Astrocyte (in vitro differentiated cells and primary cell): ENCODE data around the gene RBP5. TPM values are rescaled to one million over a fixed set of nuclear protein-coding genes. Genes with fewer than 3 reads are reported as not detected.

ENCODE experiments used
- DNase-seq: peaks from one replicate; pipeline ENCODE4 v3.0.0-alpha.2; 2010; ENCODE audit warnings: low read depth
- FAIRE-seq: peaks from 2 replicates; lab custom pipeline; 2011; peaks lifted over from hg19 to GRCh38; lab: Jason Lieb, UNC
- H2AFZ ChIP-seq: 2 replicates; pipeline ENCODE4 v1.6.0; 2012; ENCODE audit warnings: low read depth, low read length, inconsistent platforms
- H3K27ac ChIP-seq: 2 replicates; pipeline ENCODE4 v1.5.1; 2011; ENCODE audit warnings: low read depth, low read length, inconsistent platforms
- H3K27me3 ChIP-seq: 2 replicates; pipeline ENCODE4 v1.6.0; 2011; ENCODE audit warnings: low read length, inconsistent platforms; ENCODE audit not compliant: insufficient read depth
- H3K36me3 ChIP-seq: 2 replicates; pipeline ENCODE4 v1.5.1; 2011; ENCODE audit warnings: low read length, inconsistent platforms; ENCODE audit not compliant: insufficient read depth
- H3K4me1 ChIP-seq: 2 replicates; pipeline ENCODE4 v1.5.1; 2011; ENCODE audit warnings: low read length, inconsistent platforms; ENCODE audit not compliant: insufficient read depth
- H3K4me2 ChIP-seq: 2 replicates; pipeline ENCODE4 v1.6.0; 2012; ENCODE audit warnings: low read length, inconsistent platforms
- H3K4me3 ChIP-seq: 2 replicates; pipeline ENCODE4 v1.5.1; 2011; ENCODE audit warnings: low read depth, mild to moderate bottlenecking, low read length, inconsistent platforms; ENCODE audit not compliant: insufficient read depth
- H3K79me2 ChIP-seq: 2 replicates; pipeline ENCODE4 v1.6.0; 2012; ENCODE audit warnings: mild to moderate bottlenecking, low read length, inconsistent platforms; ENCODE audit not compliant: insufficient read depth
- H3K9ac ChIP-seq: 2 replicates; pipeline ENCODE4 v1.6.0; 2012; ENCODE audit warnings: mild to moderate bottlenecking, low read length, inconsistent platforms
- H3K9me3 ChIP-seq: 2 replicates; pipeline ENCODE4 v1.5.1; 2012; ENCODE audit warnings: low read depth, mild to moderate bottlenecking, low read length, inconsistent platforms; ENCODE audit not compliant: insufficient read depth
- H4K20me1 ChIP-seq: 2 replicates; pipeline ENCODE4 v1.6.0; 2012; ENCODE audit warnings: low read length, inconsistent platforms; ENCODE audit not compliant: insufficient read depth
- H3K27ac Mint-ChIP-seq: one replicate; pipeline ENCODE4 v1.8.0; 2021; ENCODE audit warnings: mild to moderate bottlenecking, mixed read lengths; ENCODE audit not compliant: unreplicated experiment
- H3K27me3 Mint-ChIP-seq: one replicate; pipeline ENCODE4 v1.8.0; 2021; ENCODE audit warnings: low read depth, mixed read lengths; ENCODE audit not compliant: unreplicated experiment
- H3K36me3 Mint-ChIP-seq: one replicate; pipeline ENCODE4 v1.8.0; 2021; ENCODE audit warnings: low read depth, mixed read lengths; ENCODE audit not compliant: unreplicated experiment
- H3K4me1 Mint-ChIP-seq: one replicate; pipeline ENCODE4 v1.8.0; 2021; ENCODE audit warnings: low read depth, mixed read lengths; ENCODE audit not compliant: unreplicated experiment
- H3K4me3 Mint-ChIP-seq: one replicate; pipeline ENCODE4 v1.8.0; 2021; ENCODE audit warnings: mild to moderate bottlenecking, moderate library complexity, mixed read lengths; ENCODE audit not compliant: unreplicated experiment
- H3K9me3 Mint-ChIP-seq: one replicate; pipeline ENCODE4 v1.8.0; 2021; ENCODE audit warnings: mild to moderate bottlenecking, mixed read lengths; ENCODE audit not compliant: unreplicated experiment
- EZH2 ChIP-seq: IDR thresholded peaks from 2 replicates; pipeline ENCODE4 v1.6.1; 2012; ENCODE audit warnings: mild to moderate bottlenecking, low read length, inconsistent platforms; ENCODE audit not compliant: insufficient read depth
- total RNA-seq: library from RNA; stranded (reverse); gene quantifications from 2 replicates; pipeline ENCODE4 v1.2.1, GENCODE V29; 2021
- TF ChIP-seq, protein P1 (sequence below): IDR thresholded peaks from 2 replicates; pipeline ENCODE4 v1.5.1; 2011; ENCODE audit warnings: low read depth, mild to moderate bottlenecking, inconsistent platforms, low read length, moderate library complexity; ENCODE audit not compliant: insufficient read depth

Gene RBP5
- total RNA-seq, 1 donor from 2014 or later = not detected

DNA sequence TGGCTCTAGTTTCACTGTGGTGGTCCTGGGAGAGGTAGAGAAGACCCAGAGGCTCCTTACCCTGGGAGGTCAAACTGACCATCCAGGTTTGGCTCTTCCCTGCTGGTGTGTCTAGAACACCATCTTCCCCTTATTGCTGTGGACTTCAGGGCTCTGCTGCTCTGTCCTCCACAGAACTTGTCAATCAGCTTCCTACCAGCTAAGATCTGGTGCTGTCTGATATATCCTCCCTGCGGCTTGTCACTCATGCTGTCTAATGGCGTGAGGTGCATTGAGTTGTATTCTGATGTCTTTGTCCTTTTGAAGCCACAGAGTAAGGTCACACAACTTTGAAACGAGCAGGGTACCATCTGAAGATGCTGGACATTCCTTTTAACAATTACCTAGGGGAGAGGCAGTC is 12.5 kb downstream of the RBP5 start:
- no peaks in the 10 kb centered on the region for H3K79me2 ChIP-seq
- no peaks in the 10 kb centered on the region for H3K27me3 ChIP-seq
- H3K36me3 Mint-ChIP-seq = peaks cover 12% of the 10 kb centered on the region
- H3K9me3 Mint-ChIP-seq = no peaks in the 10 kb centered on the region
- no peak overlapping the region for H2AFZ ChIP-seq
- H3K9ac ChIP-seq = no peak overlapping the region
- DNase-seq (no peak), FAIRE-seq (no peak)
- TF ChIP-seq, protein P1, sequence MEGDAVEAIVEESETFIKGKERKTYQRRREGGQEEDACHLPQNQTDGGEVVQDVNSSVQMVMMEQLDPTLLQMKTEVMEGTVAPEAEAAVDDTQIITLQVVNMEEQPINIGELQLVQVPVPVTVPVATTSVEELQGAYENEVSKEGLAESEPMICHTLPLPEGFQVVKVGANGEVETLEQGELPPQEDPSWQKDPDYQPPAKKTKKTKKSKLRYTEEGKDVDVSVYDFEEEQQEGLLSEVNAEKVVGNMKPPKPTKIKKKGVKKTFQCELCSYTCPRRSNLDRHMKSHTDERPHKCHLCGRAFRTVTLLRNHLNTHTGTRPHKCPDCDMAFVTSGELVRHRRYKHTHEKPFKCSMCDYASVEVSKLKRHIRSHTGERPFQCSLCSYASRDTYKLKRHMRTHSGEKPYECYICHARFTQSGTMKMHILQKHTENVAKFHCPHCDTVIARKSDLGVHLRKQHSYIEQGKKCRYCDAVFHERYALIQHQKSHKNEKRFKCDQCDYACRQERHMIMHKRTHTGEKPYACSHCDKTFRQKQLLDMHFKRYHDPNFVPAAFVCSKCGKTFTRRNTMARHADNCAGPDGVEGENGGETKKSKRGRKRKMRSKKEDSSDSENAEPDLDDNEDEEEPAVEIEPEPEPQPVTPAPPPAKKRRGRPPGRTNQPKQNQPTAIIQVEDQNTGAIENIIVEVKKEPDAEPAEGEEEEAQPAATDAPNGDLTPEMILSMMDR = no peak
- TF ChIP-seq EZH2 = no peak
- H3K4me3 Mint-ChIP-seq = no peak overlapping the region
- H3K36me3 ChIP-seq = no peaks in the 10 kb centered on the region
- H3K27me3 Mint-ChIP-seq = peaks cover 36% of the 10 kb centered on the region
- no peaks in the 10 kb centered on the region for H3K4me1 ChIP-seq
- H3K27ac Mint-ChIP-seq = no peak overlapping the region
- H3K9me3 ChIP-seq = no peaks in the 10 kb centered on the region
- H3K4me3 ChIP-seq = no peak overlapping the region
- H4K20me1 ChIP-seq = peaks cover 3% of the 10 kb centered on the region
- no peak overlapping the region for H3K27ac ChIP-seq
- H3K4me2 ChIP-seq = no peak overlapping the region
- H3K4me1 Mint-ChIP-seq = no peaks in the 10 kb centered on the region

DNA sequence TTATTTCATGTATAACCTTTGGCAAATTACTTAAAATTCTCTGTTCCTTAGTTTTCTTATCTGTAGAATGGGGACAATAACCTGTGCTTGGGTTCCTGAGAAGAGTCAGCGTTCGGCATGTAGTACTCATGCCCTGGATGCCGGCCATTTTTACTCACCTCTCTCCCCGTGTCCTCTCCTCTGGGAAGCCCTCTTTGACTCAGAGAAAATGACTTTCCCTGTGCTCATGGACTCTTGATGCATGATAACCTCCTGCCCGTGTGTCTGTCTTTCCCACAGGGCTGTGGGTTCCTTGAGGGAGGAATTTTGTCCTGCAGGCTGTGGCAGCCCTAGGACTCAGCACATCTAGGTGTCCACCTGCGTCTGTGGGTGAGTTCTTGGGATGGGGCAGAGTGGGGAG is 13.8 kb downstream of the RBP5 start:
- FAIRE-seq = no peak
- no peak for DNase-seq

DNA sequence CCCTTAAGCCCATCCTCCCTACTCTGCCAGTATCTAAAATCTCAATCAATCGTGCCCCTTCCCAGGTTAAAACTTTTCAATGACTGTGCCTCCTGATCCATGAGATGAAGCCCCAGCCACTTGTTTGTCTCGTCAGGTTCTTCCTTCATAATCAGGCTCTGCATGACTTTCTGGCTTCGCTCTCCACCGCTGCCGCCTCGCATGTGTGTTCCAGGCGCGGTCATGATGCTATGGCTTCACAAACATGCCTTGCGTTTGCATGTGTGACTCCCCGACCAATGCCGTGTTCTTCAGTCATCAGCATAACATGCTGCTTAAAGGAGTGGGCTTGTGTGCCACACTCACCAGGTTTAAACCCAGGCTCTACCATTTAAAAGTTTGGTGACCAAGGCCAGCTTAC is 14.7 kb downstream of the RBP5 start:
- no peak overlapping the region for H2AFZ ChIP-seq
- Mint-ChIP-seq H3K4me1 (no peaks in the 10 kb centered on the region), H3K36me3 (peaks cover 12% of the 10 kb centered on the region), H3K9me3 (no peaks in the 10 kb centered on the region), H3K27ac (no peak overlapping the region), H3K4me3 (no peak overlapping the region), H3K27me3 (peaks cover 39% of the 10 kb centered on the region)
- no peak overlapping the region for H3K4me3 ChIP-seq
- H3K27ac ChIP-seq = no peak overlapping the region
- DNase-seq (no peak), FAIRE-seq (no peak)
- no peaks in the 10 kb centered on the region for H3K36me3 ChIP-seq
- H3K9me3 ChIP-seq = no peaks in the 10 kb centered on the region
- no peak overlapping the region for H3K4me2 ChIP-seq
- H4K20me1 ChIP-seq = peaks cover 7% of the 10 kb centered on the region
- peaks cover 3% of the 10 kb centered on the region for H3K79me2 ChIP-seq
- no peak overlapping the region for H3K9ac ChIP-seq
- H3K27me3 ChIP-seq = no peaks in the 10 kb centered on the region
- peaks cover 4% of the 10 kb centered on the region for H3K4me1 ChIP-seq
- no peak for TF ChIP-seq EZH2
- TF ChIP-seq, protein P1 = no peak

More for the DNA sequence above, 13.8 kb downstream of the RBP5 start:
- no peak overlapping the region for H3K9ac ChIP-seq
- no peak overlapping the region for H3K27ac ChIP-seq
- TF ChIP-seq, protein P1 = no peak
- TF ChIP-seq EZH2 = no peak
- H3K9me3 ChIP-seq = no peaks in the 10 kb centered on the region
- Mint-ChIP-seq H3K4me1 (no peaks in the 10 kb centered on the region), H3K27ac (no peak overlapping the region), H3K9me3 (no peaks in the 10 kb centered on the region), H3K27me3 (peaks cover 39% of the 10 kb centered on the region), H3K4me3 (no peak overlapping the region), H3K36me3 (peaks cover 12% of the 10 kb centered on the region)
- H3K4me1 ChIP-seq = no peaks in the 10 kb centered on the region
- H3K36me3 ChIP-seq = no peaks in the 10 kb centered on the region
- H3K4me3 ChIP-seq = no peak overlapping the region
- no peaks in the 10 kb centered on the region for H3K27me3 ChIP-seq
- H4K20me1 ChIP-seq = peaks cover 3% of the 10 kb centered on the region
- no peak overlapping the region for H3K4me2 ChIP-seq
- no peaks in the 10 kb centered on the region for H3K79me2 ChIP-seq
- no peak overlapping the region for H2AFZ ChIP-seq
